Kidney (tissue), 14 donors: Measurements from ENCODE around the gene SNX4. TPM values are rescaled to one million over a fixed set of nuclear protein-coding genes. Genes with fewer than 3 reads are reported as not detected.

Experiments used
- DNase-seq, 5 donors: peaks; one replicate each; pipeline ENCODE4 v3.0.0-alpha.2; 2013 to 2020
- FAIRE-seq: peaks from 2 replicates; lab custom pipeline; 2012; peaks lifted over from hg19 to GRCh38; lab: Jason Lieb, UNC
- H3K27ac ChIP-seq, 2 donors: one replicate each; pipeline ENCODE4 v1.7.0; 2013; ENCODE audit warnings: low read depth in 2 of 2, low read length in 2 of 2, inconsistent platforms in 1 of 2
- H3K27me3 ChIP-seq: one replicate; pipeline ENCODE4 v1.7.1; 2013; ENCODE audit warnings: low read length, inconsistent platforms; ENCODE audit not compliant: control insufficient read depth, insufficient read depth
- H3K36me3 ChIP-seq, 3 donors: one replicate each; pipeline versions ENCODE4 v1.7.0 to v1.7.1; 2013; ENCODE audit warnings: low read length in 3 of 3, control low read depth in 1 of 3, inconsistent platforms in 1 of 3; ENCODE audit not compliant: insufficient read depth in 3 of 3, control insufficient read depth in 2 of 3
- H3K4me1 ChIP-seq, 3 donors: one replicate each; pipeline versions ENCODE4 v1.7.0 to v1.7.1; 2013; ENCODE audit warnings: low read length in 3 of 3, inconsistent platforms in 1 of 3, low read depth in 1 of 3; ENCODE audit not compliant: control insufficient read depth in 2 of 3, insufficient read depth in 2 of 3
- H3K4me3 ChIP-seq, 3 donors: one replicate each; pipeline versions ENCODE4 v1.7.0 to v1.8.1; 2013; ENCODE audit warnings: low read length in 3 of 3, control low read depth in 1 of 3, inconsistent platforms in 1 of 3
- H3K9ac ChIP-seq, 3 donors: one replicate each; pipeline versions ENCODE4 v1.7.0 to v1.7.1; 2013; ENCODE audit warnings: low read length in 3 of 3, control low read depth in 1 of 3, inconsistent platforms in 1 of 3
- H3K9me3 ChIP-seq, 3 donors: one replicate each; pipeline versions ENCODE4 v1.7.0 to v1.7.1; 2013; ENCODE audit warnings: low read length in 3 of 3, control low read depth in 1 of 3, inconsistent platforms in 1 of 3; ENCODE audit not compliant: control insufficient read depth in 2 of 3, insufficient read depth in 1 of 3
- CTCF ChIP-seq: IDR thresholded peaks from 3 replicates; pipeline ENCODE4 v1.5.1; 2012; ENCODE audit warnings: mild to moderate bottlenecking, moderate library complexity, borderline replicate concordance; ENCODE audit not compliant: insufficient read depth; ENCODE audit errors: extremely low read depth
- intact Hi-C: fragments of 100-400 bp; cut with DNase I; formaldehyde crosslinking; loops from one replicate; pipeline ENCODE4 v1.11.1; 2022
- polyA plus RNA-seq: library from polyadenylated mRNA; stranded (reverse); fragments of 350-450 nt; fragmentation: Illumina TruSeq; extraction: RNeasy Lipid Tissue Mini Kit (QIAGEN cat#74804); gene quantifications from one replicate; pipeline ENCODE4 v1.2.3, GENCODE V29; 2014; ENCODE audit warnings: low read depth, low replicate concordance; ENCODE audit not compliant: insufficient read depth
- total RNA-seq: library from RNA; stranded (reverse); fragmentation: NEBNext Ultra II Directional; extraction: Animal tissue kit (Norgen Biotek cat#: 25700); gene quantifications from one replicate; pipeline ENCODE4 v1.2.1, GENCODE V29; 2021
- donor health status: control.
- donor health status: control.
- donor health status: control.
- donor health status: control.
- donor health status: control.
- donor health status: DM: yes; HTN: yes; CAD: no.
- donor health status: Normal renal cell carcinoma (clear cell type).

SNX4 gene
- total and polyA plus RNA-seq, 2 donors from 2014 or later = 32.5 to 46.1 TPM

GRCh38 chr3:125478326-125478725 lies 41.7 kb downstream of the SNX4 start:
- no peak for TF ChIP-seq CTCF
- H3K9me3 ChIP-seq = no peaks in the 10 kb centered on the region
- H3K9ac ChIP-seq = no peak overlapping the region
- no peaks in the 10 kb centered on the region for H3K27me3 ChIP-seq
- H3K4me1 ChIP-seq = no peaks in the 10 kb centered on the region
- intact Hi-C loops = no loop called here
- H3K27ac ChIP-seq = no peak overlapping the region
- FAIRE-seq (no peak), DNase-seq (no peak)
- H3K4me3 ChIP-seq = no peak overlapping the region
- H3K36me3 ChIP-seq = peaks cover 0 to 2% (median 0%) of the 10 kb centered on the region in 3 donors

GRCh38 chr3:125477701-125478100 lies 42.3 kb downstream of the SNX4 start:
- Histone ChIP-seq H3K27me3 (no peaks in the 10 kb centered on the region), H3K27ac (no peak overlapping the region), H3K4me3 (no peak overlapping the region), H3K9me3 (no peaks in the 10 kb centered on the region), H3K4me1 (no peaks in the 10 kb centered on the region), H3K9ac (no peak overlapping the region), H3K36me3 (peaks cover 0 to 3% (median 2%) of the 10 kb centered on the region in 3 donors)
- DNase-seq (no peak), FAIRE-seq (no peak)
- intact Hi-C loops = no loop called here
- TF ChIP-seq CTCF = no peak

- no peak overlapping the region for H3K27ac ChIP-seq
- DNase-seq = no peak
- H3K9me3 ChIP-seq = no peaks in the 10 kb centered on the region
- no peak overlapping the region for H3K4me3 ChIP-seq
- FAIRE-seq = no peak
- no peak overlapping the region for H3K9ac ChIP-seq
- H3K27me3 ChIP-seq = no peaks in the 10 kb centered on the region
- no peaks in the 10 kb centered on the region for H3K4me1 ChIP-seq
- H3K36me3 ChIP-seq = peaks cover 9 to 15% (median 14%) of the 10 kb centered on the region in 3 donors
- intact Hi-C loops = no loop called here
- TF ChIP-seq CTCF = no peak
These were observed 49.3 kb downstream of the SNX4 start for GRCh38 chr3:125470671-125471070.

GRCh38 chr3:125462722-125463299 lies 57.2 kb downstream of the SNX4 start:
- Histone ChIP-seq H3K27ac (no peak overlapping the region), H3K4me3 (no peak overlapping the region), H3K36me3 (peaks cover 5 to 18% (median 9%) of the 10 kb centered on the region in 3 donors), H3K9ac (no peak overlapping the region), H3K4me1 (no peaks in the 10 kb centered on the region), H3K9me3 (no peaks in the 10 kb centered on the region), H3K27me3 (no peaks in the 10 kb centered on the region)
- FAIRE-seq = no peak
- intact Hi-C loops = no loop called here
- peak in 2 of 5 donors; percentile 15 to 25 for DNase-seq
- TF ChIP-seq CTCF = no peak
